ENCODE data around the gene HNF1A.

HNF1A gene

DNA sequence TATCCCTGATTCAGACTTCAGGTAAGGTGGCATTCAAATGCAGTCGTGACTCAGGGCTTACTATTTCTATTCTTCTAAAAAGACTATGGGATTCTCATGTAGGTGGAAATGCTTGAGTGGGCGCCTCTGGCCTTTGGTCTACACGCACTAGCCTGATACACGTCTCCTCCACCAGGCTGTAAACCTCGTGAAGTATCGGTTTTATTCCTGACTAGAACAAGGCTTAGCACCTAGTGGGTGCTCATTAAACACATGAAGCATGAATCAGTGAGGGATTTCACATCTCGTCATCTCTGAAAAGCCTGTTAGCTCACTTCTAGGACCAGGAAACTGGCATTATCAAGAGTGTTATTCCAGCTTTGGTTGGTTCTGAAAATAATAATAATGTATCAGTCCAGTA lies 17.7 kb upstream of the HNF1A start:
- DNase-seq, result no peak

DNA sequence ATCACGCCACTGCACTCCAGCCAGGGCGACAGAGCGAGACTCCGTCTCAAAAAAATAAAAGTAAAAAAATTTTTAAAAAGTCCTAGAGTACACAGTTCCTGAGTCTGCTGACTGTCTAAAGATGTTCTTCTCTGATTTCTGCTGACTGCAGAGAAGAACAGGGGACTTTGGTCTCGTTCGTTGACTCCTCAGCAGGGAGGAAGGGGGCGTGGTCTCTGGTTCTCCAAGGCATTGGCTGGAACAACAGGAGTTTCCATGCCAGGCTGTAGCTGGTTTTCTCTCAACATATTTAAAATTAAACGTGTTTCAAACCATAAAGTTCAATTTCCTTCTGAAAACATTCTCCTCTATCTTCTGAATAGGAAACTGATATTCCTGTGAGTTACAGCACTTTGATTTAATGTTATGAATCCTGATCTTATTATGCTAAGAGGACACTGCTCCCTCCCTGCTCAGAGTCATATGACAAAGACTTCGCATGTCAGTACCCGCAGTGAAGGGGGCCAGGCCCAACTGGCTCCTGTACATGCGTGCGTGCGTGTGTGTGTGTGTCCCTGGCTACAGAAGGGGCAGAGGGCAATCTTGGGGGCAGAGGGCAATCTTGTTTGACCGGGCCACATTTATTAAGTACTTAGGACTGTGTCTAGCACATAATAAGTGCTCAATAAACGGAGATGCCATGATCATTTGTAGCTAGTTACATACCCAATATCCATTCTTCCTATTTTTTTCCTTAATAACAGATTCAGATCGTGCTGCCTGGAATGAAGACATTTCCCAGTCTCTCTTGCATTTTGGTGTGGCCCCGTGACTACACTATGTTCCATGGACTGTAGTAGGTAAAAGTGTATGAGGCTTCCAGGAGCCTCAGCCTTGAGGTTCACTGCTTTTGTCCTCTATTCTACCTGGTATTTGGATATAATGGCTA lies 16.5 kb upstream of the HNF1A start:
- DNase-seq, result peak; percentile 35

DNA sequence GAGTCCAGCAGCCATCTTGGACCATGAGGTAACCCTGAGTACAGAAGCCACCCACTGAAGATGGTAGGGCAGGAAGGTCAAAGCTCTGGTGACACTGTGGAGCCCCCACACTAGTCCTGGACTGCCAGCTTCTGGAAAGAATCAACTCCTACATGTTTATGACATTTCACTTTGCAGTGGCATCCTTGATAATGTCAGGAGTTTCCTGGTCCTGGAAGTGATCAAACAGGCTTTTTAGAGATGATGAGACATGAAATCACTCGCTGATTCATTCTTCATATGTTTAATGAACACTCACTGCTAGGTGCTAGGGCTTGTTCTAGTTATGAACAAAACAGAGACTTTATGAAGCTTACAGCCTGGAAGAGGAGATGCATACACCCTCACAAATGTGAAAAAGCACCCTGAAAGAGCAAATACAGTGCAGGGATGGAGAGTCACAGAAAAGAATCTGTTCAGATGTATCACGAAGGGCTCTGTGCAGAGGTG lies 15.8 kb upstream of the HNF1A start:
- no peak for DNase-seq

DNA sequence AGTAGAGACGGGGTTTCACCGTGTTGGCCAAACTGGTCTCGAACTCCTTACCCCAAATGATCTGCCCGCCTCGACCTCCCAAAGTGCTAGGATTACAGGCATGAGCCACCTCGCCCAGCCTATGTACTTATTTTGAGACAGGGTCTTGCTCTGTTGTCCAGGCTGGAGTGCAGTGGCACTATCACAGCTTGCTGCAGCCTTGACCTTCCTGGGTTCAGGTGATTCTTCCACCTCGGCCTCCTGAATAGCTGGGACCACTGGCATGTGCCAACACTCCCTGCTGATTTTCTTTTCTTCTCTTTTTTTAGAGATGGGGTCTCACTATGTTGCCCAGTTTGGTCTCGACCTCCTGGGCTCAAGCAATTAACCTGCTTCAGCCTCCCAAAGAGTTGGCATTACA lies 14.0 kb upstream of the HNF1A start:
- DNase-seq, result no peak

DNA sequence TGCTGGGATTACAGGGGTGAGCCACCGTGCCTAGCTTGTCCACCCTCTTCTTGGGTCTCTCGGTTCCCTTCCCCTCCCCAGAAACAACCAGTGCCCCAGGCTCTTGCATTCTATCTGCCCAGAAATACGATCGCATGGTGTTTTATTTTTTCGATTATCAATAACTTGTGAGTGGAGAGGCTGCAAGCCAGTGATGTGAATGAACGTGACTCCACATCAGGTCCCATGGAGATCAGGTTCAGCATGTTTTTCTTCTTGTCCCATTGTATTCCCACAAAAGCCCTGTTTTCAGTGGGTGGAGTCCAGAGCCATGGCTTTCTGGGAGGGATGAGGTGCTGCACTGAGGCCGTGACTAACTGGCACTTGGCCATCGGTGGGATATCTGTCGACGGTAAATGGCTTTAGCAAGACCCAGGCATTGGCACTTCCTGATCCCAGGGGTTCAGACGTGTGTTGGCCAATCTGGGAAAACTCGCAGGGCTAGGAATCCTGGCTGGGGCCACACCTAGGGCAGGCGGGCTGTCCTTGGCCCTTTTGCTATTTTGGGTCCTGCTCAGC lies 12.7 kb upstream of the HNF1A start:
- DNase-seq, result no peak

DNA sequence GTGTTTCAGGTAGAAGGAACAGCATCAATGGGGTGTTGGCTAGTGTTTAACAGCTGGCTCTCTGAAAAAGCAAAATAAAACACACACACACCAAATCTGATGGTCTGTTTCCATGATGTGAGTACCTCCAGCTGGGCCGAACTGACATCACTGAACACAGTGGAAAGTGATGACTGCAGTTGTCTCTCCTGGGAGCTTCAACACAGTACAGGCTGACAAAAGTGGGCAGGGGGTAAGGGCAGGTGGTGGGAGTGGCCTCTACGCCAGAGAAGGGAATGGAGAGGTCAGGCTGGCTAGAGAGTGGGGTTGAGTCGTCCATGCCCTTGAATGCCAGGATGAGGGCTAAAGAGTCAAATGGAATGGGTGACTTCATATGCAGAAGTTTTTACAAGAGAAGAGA lies 8.0 kb upstream of the HNF1A start:
- DNase-seq, result no peak

DNA sequence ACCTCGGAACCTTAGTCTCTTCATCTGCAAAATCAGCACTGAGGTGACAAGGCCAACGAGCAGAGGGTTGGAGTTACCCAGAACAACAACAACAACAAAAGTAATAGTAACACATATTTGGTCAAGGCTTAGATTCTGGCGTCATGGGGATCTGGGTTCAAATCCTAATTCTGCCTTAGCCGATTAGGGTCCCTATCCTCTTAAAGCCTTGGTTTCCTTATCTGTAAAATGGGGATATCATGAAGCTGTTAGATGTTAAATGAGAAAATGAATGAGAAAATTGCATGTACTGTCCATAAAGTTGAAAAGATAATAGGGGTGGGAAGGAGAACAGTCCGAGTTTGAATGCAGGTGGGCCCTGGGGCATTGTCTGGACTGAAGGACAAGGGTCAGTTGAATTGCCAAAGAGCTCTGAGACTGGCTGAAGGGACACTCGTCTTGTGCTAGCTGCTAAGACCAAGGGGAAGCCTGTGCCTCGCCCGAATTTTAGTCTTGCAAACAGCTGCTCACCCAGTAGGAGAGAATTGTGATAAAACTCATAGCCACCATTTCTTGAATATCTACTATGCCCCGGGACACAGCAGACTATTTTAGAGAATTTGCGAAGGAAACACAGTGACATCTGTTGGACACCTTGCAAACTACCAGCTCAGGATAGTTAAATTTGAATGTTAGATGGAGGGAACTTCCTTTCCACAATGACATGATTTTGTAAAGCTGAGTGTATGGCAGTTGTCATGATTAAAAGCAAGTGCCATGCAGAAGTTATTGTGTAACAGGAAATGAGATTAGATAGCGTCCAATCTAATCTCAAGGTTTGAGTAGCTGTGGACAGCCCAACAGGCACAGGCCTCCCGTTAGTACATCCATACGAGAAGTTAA lies 6.8 kb upstream of the HNF1A start:
- peak; percentile 93 for DNase-seq

DNA sequence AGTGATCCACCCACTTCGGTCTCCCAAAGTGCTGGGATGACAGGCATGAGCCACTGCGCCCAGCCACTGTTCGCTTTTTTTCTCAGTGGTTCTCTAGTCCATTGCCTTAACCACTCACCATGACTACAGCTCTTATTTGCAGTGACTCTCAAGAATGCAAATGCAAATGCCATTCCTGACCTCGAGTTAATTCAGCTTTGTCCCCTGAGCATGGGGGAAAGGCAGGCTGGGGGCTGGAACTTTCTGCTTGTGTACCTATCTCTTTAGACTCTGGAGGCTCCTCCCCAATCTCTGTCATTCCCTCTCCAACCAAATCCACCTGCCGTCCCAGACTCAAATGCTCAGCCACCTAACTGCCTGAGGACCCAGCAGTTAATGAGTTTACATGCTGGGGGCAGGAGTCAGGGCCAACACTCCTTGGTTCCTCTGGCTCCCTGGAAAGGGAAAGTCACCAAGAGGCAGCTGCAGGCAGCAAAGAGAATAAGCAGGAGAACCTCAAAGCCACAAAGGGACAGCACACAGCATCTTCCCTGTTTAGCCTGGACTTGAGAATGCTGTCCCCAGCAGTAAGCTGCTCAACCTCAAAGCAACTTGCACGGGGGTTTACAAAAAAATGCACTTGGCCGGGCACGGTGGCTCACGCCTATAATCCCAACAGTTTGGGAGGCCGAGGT lies 5.3 kb upstream of the HNF1A start:
- DNase-seq, result no peak

DNA sequence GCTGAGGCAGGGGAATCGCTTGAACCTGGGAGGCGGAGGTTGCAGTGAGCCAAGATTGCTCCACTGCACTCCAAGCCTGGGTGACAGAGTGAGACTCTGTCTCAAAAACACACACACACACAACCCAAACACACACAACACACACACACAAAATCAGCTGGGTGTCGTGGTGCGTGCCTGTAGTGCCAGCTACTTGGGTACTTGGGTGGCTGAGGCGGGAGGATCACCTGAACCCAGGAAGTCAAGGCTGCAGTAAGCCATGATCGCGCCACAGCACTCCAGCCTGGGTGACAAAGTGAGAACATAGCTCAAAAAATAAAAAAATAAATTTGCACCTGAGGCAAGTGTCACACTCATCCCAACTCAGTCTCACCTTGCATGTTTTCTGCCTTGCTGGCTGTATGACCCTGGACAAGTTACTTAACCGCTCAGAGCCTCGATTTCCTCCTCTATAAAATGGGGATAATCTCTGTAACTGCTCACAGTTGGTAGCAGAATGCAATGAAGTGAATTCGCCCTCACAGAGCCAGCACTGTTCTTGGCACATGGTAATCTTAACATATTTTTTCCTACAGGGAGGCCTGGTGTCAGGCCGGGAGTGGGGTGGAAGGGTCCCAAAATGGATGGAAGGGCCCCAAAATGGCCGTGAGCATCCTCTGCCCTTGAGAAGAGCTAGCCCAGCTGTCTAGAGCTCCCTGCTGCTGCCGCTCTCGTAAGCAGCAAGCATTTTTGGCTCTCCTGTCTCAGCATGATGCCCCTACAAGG lies 630 bp upstream of the HNF1A start:
- no peak for DNase-seq

DNA sequence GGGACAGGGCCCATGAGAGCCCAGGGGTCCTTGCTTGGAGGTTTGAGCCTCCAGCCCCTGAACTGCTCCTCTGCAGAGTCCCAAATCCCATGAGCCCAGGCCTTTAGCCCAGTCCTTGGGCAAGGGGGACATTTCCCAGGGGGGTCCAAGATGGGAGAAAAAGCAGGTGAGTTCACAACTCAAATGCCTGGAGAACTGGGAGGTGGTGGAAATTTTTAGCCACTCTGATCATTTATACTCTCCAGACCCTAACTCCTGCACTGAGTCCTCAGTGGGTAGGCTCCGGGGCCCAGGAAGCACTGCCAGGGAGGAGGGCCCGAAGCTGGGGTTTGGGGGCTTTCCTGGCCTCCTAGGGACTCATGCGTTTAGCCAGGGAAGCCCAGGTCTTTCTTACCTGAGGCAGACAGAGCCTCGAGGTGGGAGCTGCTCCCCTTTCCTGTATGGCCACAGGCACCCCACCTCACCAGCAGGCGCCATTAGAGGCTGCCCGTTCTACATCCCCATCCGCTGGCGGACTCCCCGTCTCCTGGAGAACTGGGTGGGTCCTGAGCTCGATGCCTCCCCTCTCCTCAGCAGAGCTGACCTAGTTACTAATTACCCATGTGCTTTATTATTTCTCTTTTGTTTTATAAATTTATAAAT lies 998 bp downstream of the HNF1A start:
- no peak for DNase-seq

DNA sequence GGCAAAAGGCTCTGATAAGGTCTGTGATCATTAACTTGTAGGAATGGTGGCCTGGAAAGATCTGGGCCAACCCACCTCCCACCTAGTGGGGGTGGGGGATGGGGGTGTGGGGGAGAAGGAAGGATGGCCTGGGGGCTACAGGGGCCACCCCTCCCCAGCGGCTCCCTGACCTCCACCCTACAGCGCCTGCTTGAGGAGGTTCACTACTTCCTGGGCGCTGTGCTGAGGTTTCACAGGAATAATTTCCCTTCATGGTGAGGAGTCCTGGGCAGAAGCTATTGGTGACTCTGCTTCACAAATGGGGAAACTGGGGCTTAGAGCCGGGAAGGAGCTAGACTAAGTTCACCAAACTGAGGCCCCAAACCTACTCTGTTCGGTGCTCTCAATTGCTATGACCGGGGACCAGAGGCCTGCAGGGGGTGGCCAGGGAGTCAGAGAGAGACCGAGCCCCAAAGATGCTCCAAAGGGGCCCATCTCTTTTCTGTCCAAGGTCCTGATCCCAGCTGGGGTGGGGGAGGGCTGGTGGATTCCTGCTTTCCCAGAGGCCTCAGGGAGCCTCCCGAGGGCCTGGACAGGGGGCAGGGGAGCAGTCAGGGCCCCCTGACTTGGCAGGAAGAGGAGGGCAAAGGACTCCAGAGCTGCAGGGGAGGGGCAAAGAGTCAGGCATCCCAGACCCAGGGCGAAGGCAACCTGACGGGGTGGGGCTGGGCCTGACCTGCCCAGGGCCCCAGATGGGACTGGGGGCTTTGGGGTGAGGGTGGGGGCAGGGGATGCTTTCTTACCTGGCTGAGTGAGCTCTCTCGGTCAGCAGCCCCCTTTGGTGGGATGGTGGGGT lies 1.7 kb downstream of the HNF1A start:
- DNase-seq, result no peak

DNA sequence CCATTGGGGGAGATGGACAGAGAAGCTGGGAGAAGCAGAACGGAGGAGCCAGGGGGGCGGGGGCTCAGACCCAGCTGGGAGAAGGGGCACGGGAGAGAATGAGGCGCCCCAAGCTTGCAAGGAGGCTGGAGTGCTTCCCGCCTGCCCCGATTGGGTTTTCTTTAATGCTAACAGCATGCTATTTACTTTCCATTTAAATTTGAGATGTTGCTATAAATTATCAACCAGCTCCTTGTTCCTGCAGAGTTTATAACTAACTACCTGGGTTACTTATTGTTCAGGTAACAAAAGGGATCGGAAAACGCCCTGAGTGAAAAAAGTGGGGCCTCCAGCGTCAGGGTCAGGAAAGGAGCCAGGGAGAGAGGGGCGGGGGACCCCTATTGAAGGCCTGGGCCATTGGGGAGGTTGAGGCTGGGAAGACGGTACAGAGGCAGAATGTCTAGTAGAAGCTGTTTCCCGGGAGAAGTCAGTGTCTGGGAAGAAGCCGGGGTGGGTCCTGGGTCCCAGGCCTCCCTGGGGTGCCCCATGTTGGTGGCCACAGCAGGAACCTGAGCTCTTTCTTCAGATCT lies 2.5 kb downstream of the HNF1A start:
- DNase-seq, result no peak

DNA sequence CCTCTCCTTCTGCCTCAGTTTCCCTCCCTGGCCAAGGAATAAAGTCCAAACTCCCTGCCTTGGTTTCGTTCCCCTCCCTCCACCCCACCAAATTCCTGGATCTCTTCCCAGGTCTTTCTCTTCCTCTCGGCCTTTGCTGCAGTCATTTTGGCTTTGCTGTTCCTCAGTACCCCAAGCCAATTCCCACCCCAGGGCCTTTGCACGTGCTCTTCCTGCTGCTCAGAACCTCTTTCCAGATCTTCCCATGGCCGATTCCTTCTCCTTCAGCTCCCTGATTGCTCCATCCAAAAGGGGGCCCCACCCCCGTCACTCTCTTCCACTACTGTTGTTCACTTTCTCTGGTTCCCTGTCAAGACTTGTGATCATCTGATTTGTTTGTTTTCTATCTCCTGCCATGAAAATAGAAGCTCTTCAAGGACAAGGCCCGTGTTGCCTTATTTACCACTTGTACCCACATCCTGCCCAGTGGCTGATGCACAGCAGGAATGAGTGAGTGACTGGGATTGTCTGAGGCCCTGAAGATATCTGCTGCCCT lies 3.1 kb downstream of the HNF1A start:
- DNase-seq, result no peak

DNA sequence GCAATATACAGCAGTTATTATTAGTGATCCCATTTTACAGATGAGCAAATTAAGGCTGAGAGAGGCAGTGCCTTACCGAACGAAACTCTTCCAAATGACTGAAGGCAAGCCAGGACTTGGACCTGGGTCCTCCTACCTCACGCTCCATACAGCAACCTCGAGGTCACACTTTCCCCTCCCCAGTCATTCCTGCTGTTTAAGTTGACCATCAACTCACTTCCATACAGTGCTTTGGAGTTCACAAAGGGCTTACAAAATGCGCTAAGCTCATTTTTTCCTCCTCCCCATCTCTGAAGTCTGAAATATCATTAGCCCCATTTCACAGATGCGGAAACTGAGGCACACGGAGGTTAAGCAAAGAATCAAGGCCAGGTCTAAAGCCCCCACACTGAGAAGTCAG lies 4.3 kb downstream of the HNF1A start:
- no peak for DNase-seq

DNA sequence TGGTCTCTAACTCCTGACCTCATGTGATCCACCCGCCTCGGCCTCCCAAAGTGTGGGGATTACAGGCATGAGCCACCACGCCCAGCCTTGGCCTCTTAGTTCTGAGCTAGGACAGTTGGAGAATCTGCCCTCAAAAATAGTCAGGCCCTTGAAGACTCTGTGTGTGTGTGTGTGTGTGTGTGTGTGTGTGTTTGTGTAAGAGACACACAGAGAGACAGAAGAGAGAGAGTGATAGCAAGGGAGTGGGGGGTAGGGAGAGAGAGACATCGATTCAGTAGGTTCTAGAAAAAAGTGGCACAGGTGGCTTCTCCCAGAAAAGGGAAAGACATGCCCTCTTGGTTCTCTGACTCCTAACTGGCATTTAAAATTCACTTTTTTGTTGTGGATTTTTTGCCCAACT lies 5.4 kb downstream of the HNF1A start:
- DNase-seq, result no peak

DNA sequence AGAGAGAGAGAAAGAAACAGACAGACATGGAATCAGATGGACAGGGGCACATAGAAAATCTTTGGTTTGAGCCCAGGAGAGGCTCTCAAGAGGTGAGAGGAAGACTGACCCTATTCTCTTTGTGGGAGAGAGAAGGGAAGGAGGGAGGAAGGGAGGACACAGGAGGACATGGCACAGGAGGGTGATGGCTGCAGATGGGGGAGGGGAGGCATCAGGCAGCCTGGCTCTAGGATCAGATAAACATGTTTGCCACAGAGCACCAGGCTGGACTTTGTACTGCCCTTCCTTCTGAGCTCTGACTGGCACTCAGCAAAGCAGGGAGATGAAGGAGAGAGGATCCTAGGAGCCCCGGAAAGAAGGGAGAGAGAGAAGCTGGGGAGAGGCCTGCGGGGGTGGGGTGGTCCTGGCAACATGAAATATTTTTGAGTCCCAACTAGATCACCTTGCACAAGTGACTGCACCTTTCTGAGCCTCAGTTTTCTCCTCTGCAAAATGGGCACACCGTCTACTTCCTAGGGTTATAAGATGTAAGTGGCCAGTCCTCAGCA lies 6.1 kb downstream of the HNF1A start:
- no peak for DNase-seq

DNA sequence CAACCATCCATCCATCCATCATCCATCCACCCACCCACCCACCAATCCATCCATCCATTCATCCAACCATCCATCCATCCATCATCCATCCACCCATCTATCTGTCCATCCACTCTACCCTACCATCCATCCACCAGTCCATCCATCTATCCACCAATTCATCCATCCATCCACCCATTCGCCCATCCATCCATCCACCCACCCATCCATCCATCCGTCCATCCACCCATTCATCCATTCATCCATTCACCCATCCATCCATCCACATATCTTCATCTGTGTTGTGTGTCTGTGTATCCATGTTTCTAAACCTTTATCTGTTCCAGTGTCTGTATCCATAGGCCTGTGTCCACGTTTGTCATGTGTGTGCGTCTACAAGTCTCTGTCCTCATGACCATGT lies 9.9 kb downstream of the HNF1A start:
- DNase-seq, result no peak

DNA sequence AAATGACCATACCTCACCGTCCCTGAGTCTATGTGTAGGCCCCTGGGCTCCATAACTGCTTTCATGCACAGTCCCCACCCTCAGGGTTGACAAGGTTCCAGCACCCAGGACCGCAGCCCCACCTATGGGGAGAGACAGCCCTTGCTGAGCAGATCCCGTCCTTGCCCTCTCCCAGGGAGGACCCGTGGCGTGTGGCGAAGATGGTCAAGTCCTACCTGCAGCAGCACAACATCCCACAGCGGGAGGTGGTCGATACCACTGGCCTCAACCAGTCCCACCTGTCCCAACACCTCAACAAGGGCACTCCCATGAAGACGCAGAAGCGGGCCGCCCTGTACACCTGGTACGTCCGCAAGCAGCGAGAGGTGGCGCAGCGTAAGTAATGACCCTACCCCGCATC lies 10.3 kb downstream of the HNF1A start:
- no peak for DNase-seq

DNA sequence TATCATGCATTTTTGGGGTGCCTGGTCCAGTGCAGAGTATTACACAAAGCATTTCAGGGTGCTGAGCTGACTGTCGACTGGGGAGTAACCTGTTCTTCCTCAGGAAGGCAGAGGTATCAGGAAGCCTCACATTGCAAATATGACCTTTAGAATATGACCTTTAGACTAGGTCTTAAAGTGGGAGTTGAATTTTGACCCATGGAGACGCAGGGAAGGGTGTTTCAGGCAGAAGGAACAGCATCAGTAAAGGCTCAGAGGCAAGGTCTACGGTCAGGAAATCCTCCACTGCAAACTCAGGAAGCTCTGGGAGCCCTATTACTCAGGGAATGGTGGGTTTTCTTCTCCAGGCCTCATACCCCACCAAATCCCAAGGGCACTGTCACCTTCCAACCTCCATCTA lies 11.3 kb downstream of the HNF1A start:
- no peak for DNase-seq

All from hematopoietic multipotent progenitor cell treated with erythropoietin and hydrocortisone succinate and interleukin-3 and kit ligand, for 4 days (in vitro differentiated cells).